ENCODE data around the gene SLC12A9.

GRCh38 chr7:100836812-100837098 lies 15.8 kb upstream of the SLC12A9 start:
- no peak for TF ChIP-seq EZH2 (IDR thresholded peaks at IDR 0.05; ENCODE audit: borderline replicate concordance)
- no peak for TF ChIP-seq CTCF (IDR thresholded peaks at IDR 0.05; ENCODE audit: poor library complexity)
